GM21576 (cell line): ENCODE results near the gene TMEM201.

Source experiments
- ATAC-seq: cut with Tn5 transposase; IDR thresholded peaks from one replicate; pipeline ENCODE4 v1.9.1; 2021; ENCODE audit warnings: mild to moderate bottlenecking, moderate library complexity; ENCODE audit not compliant: unreplicated experiment

The TMEM201 gene

GRCh38 chr1:9576903-9577302 lies 11.8 kb upstream of the TMEM201 start:
- ATAC-seq, result no peak

- ATAC-seq, result no peak
These were observed 11.3 kb upstream of the TMEM201 start for GRCh38 chr1:9577423-9577822.

GRCh38 chr1:9580942-9581341 lies 7.8 kb upstream of the TMEM201 start:
- ATAC-seq, result no peak

- ATAC-seq, result no peak
These were observed 2.5 kb upstream of the TMEM201 start for GRCh38 chr1:9586147-9586766.

- ATAC-seq, result no peak
These were observed 520 bp downstream of the TMEM201 start for GRCh38 chr1:9589144-9589718.

GRCh38 chr1:9589719-9590157 lies 1.0 kb downstream of the TMEM201 start:
- no peak for ATAC-seq

GRCh38 chr1:9590201-9590600 lies 1.5 kb downstream of the TMEM201 start:
- no peak for ATAC-seq

- no peak for ATAC-seq
These were observed 2.4 kb downstream of the TMEM201 start for GRCh38 chr1:9590945-9591668.

GRCh38 chr1:9591669-9592509 lies 3.2 kb downstream of the TMEM201 start:
- no peak for ATAC-seq

GRCh38 chr1:9592510-9593075 lies 3.9 kb downstream of the TMEM201 start:
- ATAC-seq, result no peak

- ATAC-seq, result no peak
These were observed 4.4 kb downstream of the TMEM201 start for GRCh38 chr1:9593147-9593491.

- no peak for ATAC-seq
These were observed 5.1 kb downstream of the TMEM201 start for GRCh38 chr1:9593492-9594465.

GRCh38 chr1:9594471-9595155 lies 5.9 kb downstream of the TMEM201 start:
- ATAC-seq, result no peak

GRCh38 chr1:9595156-9595967 lies 6.7 kb downstream of the TMEM201 start:
- ATAC-seq, result no peak

GRCh38 chr1:9595968-9596340 lies 7.2 kb downstream of the TMEM201 start:
- ATAC-seq, result no peak

GRCh38 chr1:9596415-9597123 lies 7.9 kb downstream of the TMEM201 start:
- ATAC-seq, result no peak

- ATAC-seq, result no peak
These were observed 8.9 kb downstream of the TMEM201 start for GRCh38 chr1:9597361-9598315.
